Neural progenitor cell (in vitro differentiated cells): Measurements from ENCODE around the gene PNLIPRP1. TPM values are rescaled to one million over a fixed set of nuclear protein-coding genes. Genes with fewer than 3 reads are reported as not detected.

ENCODE experiments used
- DNase-seq: peaks from one replicate; pipeline ENCODE4 v3.0.0-alpha.2; 2016; ENCODE audit warnings: low spot score
- H2AFZ ChIP-seq: fragments of 200-600 bp; sonication (generic); replicated peaks from 2 replicates; pipeline ENCODE4 v1.6.1; 2016; ENCODE audit warnings: antibody characterized with exemption
- H3F3A ChIP-seq: fragments of 200-600 bp; sonication (generic); 2 replicates; pipeline ENCODE4 v1.6.1; 2016; ENCODE audit warnings: antibody characterized with exemption, low read depth
- H3K27ac ChIP-seq: fragments of 200-600 bp; sonication (generic); 2 replicates; pipeline ENCODE4 v1.5.1; 2016; ENCODE audit warnings: mild to moderate bottlenecking
- H3K27me3 ChIP-seq: fragments of 200-600 bp; sonication (generic); 2 replicates; pipeline ENCODE4 v1.6.1; 2016; ENCODE audit warnings: mild to moderate bottlenecking, moderate library complexity
- H3K36me3 ChIP-seq: fragments of 200-600 bp; sonication (generic); 2 replicates; pipeline ENCODE4 v1.5.1; 2016
- H3K4me1 ChIP-seq: fragments of 200-600 bp; sonication (generic); 2 replicates; pipeline ENCODE4 v1.6.1; 2016; ENCODE audit warnings: mixed run types
- H3K4me2 ChIP-seq: fragments of 200-600 bp; sonication (generic); 2 replicates; pipeline ENCODE4 v1.6.1; 2016
- H3K4me3 ChIP-seq: fragments of 200-600 bp; sonication (generic); 2 replicates; pipeline ENCODE4 v1.5.1; 2016
- H3K79me2 ChIP-seq: fragments of 200-600 bp; sonication (generic); 2 replicates; pipeline ENCODE4 v1.6.1; 2016; ENCODE audit warnings: low read depth
- H3K9ac ChIP-seq: fragments of 200-600 bp; sonication (generic); 2 replicates; pipeline ENCODE4 v1.6.1; 2016
- H3K9me3 ChIP-seq: fragments of 200-600 bp; sonication (generic); 2 replicates; pipeline ENCODE4 v1.5.1; 2016; ENCODE audit warnings: low read depth
- H4K20me1 ChIP-seq: fragments of 200-600 bp; sonication (generic); 2 replicates; pipeline ENCODE4 v1.6.1; 2016; ENCODE audit warnings: low read depth
- H3K27ac Mint-ChIP-seq: 3 replicates; pipeline ENCODE4 v1.8.0; 2021; ENCODE audit warnings: mixed read lengths
- H3K27me3 Mint-ChIP-seq: 2 replicates; pipeline ENCODE4 v1.8.0; 2022; ENCODE audit warnings: low read depth, mild to moderate bottlenecking, inconsistent platforms, moderate library complexity, mixed read lengths; ENCODE audit not compliant: insufficient read depth
- H3K36me3 Mint-ChIP-seq: 3 replicates; pipeline ENCODE4 v1.8.0; 2021; ENCODE audit warnings: mixed read lengths
- H3K4me1 Mint-ChIP-seq: 3 replicates; pipeline ENCODE4 v1.8.0; 2021; ENCODE audit warnings: mixed read lengths
- H3K4me3 Mint-ChIP-seq: 3 replicates; pipeline ENCODE4 v1.8.0; 2021; ENCODE audit warnings: mild to moderate bottlenecking, moderate library complexity, mixed read lengths
- H3K9me3 Mint-ChIP-seq: 3 replicates; pipeline ENCODE4 v1.8.0; 2020; ENCODE audit warnings: mixed read lengths
- EZH2 ChIP-seq: fragments of 200-600 bp; sonication (generic); IDR thresholded peaks from 2 replicates; pipeline ENCODE4 v1.6.1; 2017; ENCODE audit warnings: antibody characterized with exemption, mild to moderate bottlenecking, moderate library complexity
- EZH2phosphoT487 ChIP-seq: fragments of 200-600 bp; sonication (generic); IDR thresholded peaks from 2 replicates; pipeline ENCODE4 v1.6.1; 2017; ENCODE audit warnings: antibody characterized with exemption
- total RNA-seq: library from RNA; depleted of rRNA; stranded (reverse); fragments of >200 nt; gene quantifications from 2 replicates; pipeline ENCODE4 v1.2.3, GENCODE V29; 2015; ENCODE audit warnings: low replicate concordance
- TF ChIP-seq, protein P1 (sequence below): fragments of 200-600 bp; sonication (generic); IDR thresholded peaks from 2 replicates; pipeline ENCODE4 v1.5.1; 2017; ENCODE audit warnings: antibody characterized with exemption, mild to moderate bottlenecking

The PNLIPRP1 gene
- total RNA-seq, 1 donor from 2014 or later = not detected

DNA sequence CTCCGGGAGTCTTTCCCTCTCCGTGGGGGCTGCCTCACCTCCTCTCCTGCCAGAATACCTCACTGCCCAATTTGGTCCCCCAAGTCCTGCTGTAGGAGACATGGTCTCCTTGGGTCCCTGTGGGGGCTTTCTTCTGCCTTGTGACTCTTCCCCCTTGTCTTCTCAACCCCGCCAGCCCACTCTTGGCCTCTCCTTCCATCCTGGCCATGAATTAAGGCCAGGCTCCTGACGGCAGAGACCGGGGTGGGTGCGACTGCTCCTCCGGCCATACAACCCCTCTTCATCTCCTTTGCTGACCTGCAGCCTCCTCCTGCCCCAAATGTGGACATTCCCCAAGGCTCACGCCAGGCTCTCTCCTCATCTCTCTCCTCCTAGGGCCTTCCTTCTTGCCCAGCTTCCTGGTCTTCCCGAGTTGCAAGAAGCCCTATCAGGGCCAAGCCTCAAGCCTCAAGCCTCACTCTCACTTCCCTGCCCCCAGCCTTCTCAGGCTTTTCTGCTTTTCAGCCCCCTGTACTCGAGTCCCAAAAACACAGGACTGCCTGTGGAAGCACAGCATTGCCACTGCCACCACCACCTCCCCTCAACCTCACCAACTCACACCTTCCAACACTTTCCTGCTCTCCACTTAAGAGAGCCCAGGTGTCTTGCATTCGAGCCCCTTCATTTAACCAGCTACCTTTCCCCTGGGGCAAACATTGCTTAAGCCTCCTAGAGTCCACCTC is 31.3 kb downstream of the PNLIPRP1 start:
- Histone ChIP-seq H4K20me1 (no peaks in the 10 kb centered on the region), H3K27ac (no peak overlapping the region), H3K9me3 (no peaks in the 10 kb centered on the region), H2AFZ (no peak overlapping the region), H3K79me2 (no peaks in the 10 kb centered on the region), H3K4me2 (no peak overlapping the region), H3K27me3 (peaks cover 13% of the 10 kb centered on the region), H3K4me3 (no peak overlapping the region), H3K9ac (no peak overlapping the region), H3K36me3 (no peaks in the 10 kb centered on the region), H3K4me1 (no peaks in the 10 kb centered on the region), H3F3A (no peaks in the 10 kb centered on the region)
- TF ChIP-seq EZH2 (no peak), EZH2phosphoT487 (no peak)
- TF ChIP-seq, protein P1, sequence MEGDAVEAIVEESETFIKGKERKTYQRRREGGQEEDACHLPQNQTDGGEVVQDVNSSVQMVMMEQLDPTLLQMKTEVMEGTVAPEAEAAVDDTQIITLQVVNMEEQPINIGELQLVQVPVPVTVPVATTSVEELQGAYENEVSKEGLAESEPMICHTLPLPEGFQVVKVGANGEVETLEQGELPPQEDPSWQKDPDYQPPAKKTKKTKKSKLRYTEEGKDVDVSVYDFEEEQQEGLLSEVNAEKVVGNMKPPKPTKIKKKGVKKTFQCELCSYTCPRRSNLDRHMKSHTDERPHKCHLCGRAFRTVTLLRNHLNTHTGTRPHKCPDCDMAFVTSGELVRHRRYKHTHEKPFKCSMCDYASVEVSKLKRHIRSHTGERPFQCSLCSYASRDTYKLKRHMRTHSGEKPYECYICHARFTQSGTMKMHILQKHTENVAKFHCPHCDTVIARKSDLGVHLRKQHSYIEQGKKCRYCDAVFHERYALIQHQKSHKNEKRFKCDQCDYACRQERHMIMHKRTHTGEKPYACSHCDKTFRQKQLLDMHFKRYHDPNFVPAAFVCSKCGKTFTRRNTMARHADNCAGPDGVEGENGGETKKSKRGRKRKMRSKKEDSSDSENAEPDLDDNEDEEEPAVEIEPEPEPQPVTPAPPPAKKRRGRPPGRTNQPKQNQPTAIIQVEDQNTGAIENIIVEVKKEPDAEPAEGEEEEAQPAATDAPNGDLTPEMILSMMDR = no peak
- no peak overlapping the region for H3K4me3 Mint-ChIP-seq
- H3K9me3 Mint-ChIP-seq = no peaks in the 10 kb centered on the region
- H3K4me1 Mint-ChIP-seq = no peaks in the 10 kb centered on the region
- H3K36me3 Mint-ChIP-seq = no peaks in the 10 kb centered on the region
- H3K27ac Mint-ChIP-seq = no peak overlapping the region
- no peak for DNase-seq
- H3K27me3 Mint-ChIP-seq = peaks cover 11% of the 10 kb centered on the region

DNA sequence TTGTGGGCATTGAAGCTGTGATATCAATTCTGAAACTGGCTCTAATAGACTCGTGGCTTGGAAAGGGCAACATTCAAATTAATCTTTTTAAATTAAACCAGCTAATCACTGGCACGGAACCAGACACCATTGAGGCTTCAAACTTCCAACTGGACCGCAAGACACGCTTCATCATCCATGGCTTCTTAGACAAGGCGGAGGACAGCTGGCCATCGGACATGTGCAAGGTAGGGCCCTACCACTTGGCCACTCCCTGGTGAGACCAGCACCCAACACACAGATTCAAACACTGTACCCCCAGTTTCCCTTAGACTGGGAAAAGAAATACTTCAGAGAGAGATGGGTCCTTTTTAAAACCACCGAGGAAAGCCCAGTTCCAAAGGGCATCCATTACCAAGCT is 35.1 kb downstream of the PNLIPRP1 start:
- Histone ChIP-seq H3K36me3 (no peaks in the 10 kb centered on the region), H4K20me1 (no peaks in the 10 kb centered on the region), H3K4me3 (no peak overlapping the region), H3K9ac (no peak overlapping the region), H3F3A (no peaks in the 10 kb centered on the region), H3K4me1 (peaks cover 10% of the 10 kb centered on the region), H3K4me2 (no peak overlapping the region), H3K9me3 (no peaks in the 10 kb centered on the region), H3K27ac (no peak overlapping the region), H3K79me2 (no peaks in the 10 kb centered on the region), H3K27me3 (peaks cover 22% of the 10 kb centered on the region), H2AFZ (no peak overlapping the region)
- Mint-ChIP-seq H3K4me3 (no peak overlapping the region), H3K36me3 (no peaks in the 10 kb centered on the region), H3K4me1 (peaks cover 4% of the 10 kb centered on the region), H3K9me3 (no peaks in the 10 kb centered on the region), H3K27me3 (peaks cover 13% of the 10 kb centered on the region), H3K27ac (no peak overlapping the region)
- DNase-seq = no peak
- TF ChIP-seq, protein P1 = no peak
- no peak for TF ChIP-seq EZH2phosphoT487
- no peak for TF ChIP-seq EZH2

DNA sequence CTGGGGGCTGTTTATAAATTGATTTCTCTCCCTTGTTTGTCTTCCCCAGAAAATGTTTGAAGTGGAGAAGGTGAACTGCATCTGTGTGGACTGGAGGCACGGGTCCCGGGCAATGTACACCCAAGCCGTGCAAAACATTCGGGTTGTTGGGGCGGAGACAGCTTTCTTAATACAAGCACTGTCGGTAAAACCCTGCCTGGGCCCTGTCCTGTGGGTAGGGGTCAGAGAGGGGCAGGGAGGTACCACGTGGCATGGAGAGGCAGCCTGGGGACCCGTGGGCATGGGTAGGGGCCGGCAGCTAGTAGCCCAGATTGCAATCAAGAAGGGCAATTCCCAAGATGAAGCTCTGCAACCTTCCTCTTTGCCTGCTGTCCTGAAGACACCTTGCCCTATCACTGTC is 36.1 kb downstream of the PNLIPRP1 start:
- Histone ChIP-seq H4K20me1 (no peaks in the 10 kb centered on the region), H3K36me3 (no peaks in the 10 kb centered on the region), H3K9me3 (no peaks in the 10 kb centered on the region), H2AFZ (no peak overlapping the region), H3K4me3 (no peak overlapping the region), H3K4me2 (no peak overlapping the region), H3F3A (no peaks in the 10 kb centered on the region), H3K4me1 (peaks cover 10% of the 10 kb centered on the region), H3K27me3 (peaks cover 22% of the 10 kb centered on the region), H3K9ac (no peak overlapping the region), H3K27ac (no peak overlapping the region), H3K79me2 (no peaks in the 10 kb centered on the region)
- no peaks in the 10 kb centered on the region for H3K36me3 Mint-ChIP-seq
- H3K4me3 Mint-ChIP-seq = no peak overlapping the region
- peaks cover 4% of the 10 kb centered on the region for H3K4me1 Mint-ChIP-seq
- no peaks in the 10 kb centered on the region for H3K9me3 Mint-ChIP-seq
- no peak overlapping the region for H3K27ac Mint-ChIP-seq
- TF ChIP-seq EZH2 = no peak
- TF ChIP-seq, protein P1 = no peak
- no peak for TF ChIP-seq EZH2phosphoT487
- DNase-seq = no peak
- peaks cover 8% of the 10 kb centered on the region for H3K27me3 Mint-ChIP-seq
